WI38 (cell line): ENCODE measurements around the gene KATNBL1.

Experiments used
- H3K4me3 ChIP-seq: 2 replicates; pipeline ENCODE4 v1.5.1; 2011; ENCODE audit warnings: low read depth, mild to moderate bottlenecking, control low read depth, low read length
- CTCF ChIP-seq: IDR thresholded peaks from 2 replicates; pipeline ENCODE4 v1.5.1; 2012; ENCODE audit warnings: low read depth, mild to moderate bottlenecking, control low read depth, low read length

The KATNBL1 gene

GRCh38 chr15:34099914-34100313 is 110.0 kb downstream of the KATNBL1 start:
- no peak overlapping the region for H3K4me3 ChIP-seq
- TF ChIP-seq CTCF, result no peak
